HG03354 (cell line): Measurements from ENCODE around the gene GALNT15.

Source experiments
- ATAC-seq: cut with Tn5 transposase; IDR thresholded peaks from one replicate; pipeline ENCODE4 v1.9.1; 2021; ENCODE audit warnings: mild to moderate bottlenecking; ENCODE audit not compliant: unreplicated experiment, poor library complexity, severe bottlenecking

Gene GALNT15

GRCh38 chr3:16216373-16216935, 42.0 kb downstream of the GALNT15 start:
- ATAC-seq = no peak

- ATAC-seq = no peak
Measured at GRCh38 chr3:16219777-16220176, 45.3 kb downstream of the GALNT15 start.

- no peak for ATAC-seq
Measured at GRCh38 chr3:16221990-16222389, 47.5 kb downstream of the GALNT15 start.

- no peak for ATAC-seq
Measured at GRCh38 chr3:16222547-16222946, 48.1 kb downstream of the GALNT15 start.

- ATAC-seq = peak; percentile 39
Measured at GRCh38 chr3:16224325-16224724, 49.8 kb downstream of the GALNT15 start.

- no peak for ATAC-seq
Measured at GRCh38 chr3:16227566-16227965, 53.1 kb downstream of the GALNT15 start.

GRCh38 chr3:16229681-16230080, 55.2 kb downstream of the GALNT15 start:
- no peak for ATAC-seq

GRCh38 chr3:16231983-16232382, 57.5 kb downstream of the GALNT15 start:
- ATAC-seq = no peak

GRCh38 chr3:16233806-16234205, 59.3 kb downstream of the GALNT15 start:
- no peak for ATAC-seq

- no peak for ATAC-seq
Measured at GRCh38 chr3:16234281-16234680, 59.8 kb downstream of the GALNT15 start.

- no peak for ATAC-seq
Measured at GRCh38 chr3:16236030-16236639, 61.7 kb downstream of the GALNT15 start.

GRCh38 chr3:16236856-16237393, 62.4 kb downstream of the GALNT15 start:
- no peak for ATAC-seq

- no peak for ATAC-seq
Measured at GRCh38 chr3:16239086-16239770, 64.7 kb downstream of the GALNT15 start.

GRCh38 chr3:16239780-16240179, 65.3 kb downstream of the GALNT15 start:
- ATAC-seq = no peak

GRCh38 chr3:16240229-16241023, 65.9 kb downstream of the GALNT15 start:
- ATAC-seq = no peak

- ATAC-seq = no peak
Measured at GRCh38 chr3:16241225-16241624, 66.7 kb downstream of the GALNT15 start.

GRCh38 chr3:16242177-16242576, 67.7 kb downstream of the GALNT15 start:
- ATAC-seq = no peak

- no peak for ATAC-seq
Measured at GRCh38 chr3:16243706-16244490, 69.4 kb downstream of the GALNT15 start.

GRCh38 chr3:16245609-16246008, 71.1 kb downstream of the GALNT15 start:
- no peak for ATAC-seq
